K562 (cell line): ENCODE results near the gene MCM5. TPM values are rescaled to one million over a fixed set of nuclear protein-coding genes. Genes with fewer than 3 reads are reported as not detected.
"Not testable (repeated sequence)": the region's sequence is repeated elsewhere in the genome, so short reads cannot be mapped to it uniquely, and the experiment has no call there.

Experiments used
- ATAC-seq: fragments of 200-7000 bp; cut with Tn5 transposase; 3 replicates; pipeline ENCODE4 v1.9.1; 2020; ENCODE audit warnings: moderate library complexity
- BruUV-seq: library from RNA; stranded (reverse); fragments of 400-500 nt; replicated peaks from 2 replicates; lab custom pipeline; 2021; lab: Mats Ljungman, UMichigan
- CTCF ChIA-PET: fragments of 300-600 bp; formaldehyde crosslinking; extraction: SDS; loops from one replicate; lab custom pipeline; 2021; ENCODE audit warnings: low intra/inter-chr PET ratio; lab: Yijun Ruan, JAX
- POLR2A ChIA-PET: fragments of 300-600, 350-650 bp; sonication (Branson Sonifier 250); formaldehyde crosslinking; extraction: SDS; loops from one replicate; lab custom pipeline; 2021; ENCODE audit warnings: antibody characterized with exemption, inconsistent platforms; lab: Yijun Ruan, JAX
- DNase-seq, 4 experiments: peaks; one replicate each; pipeline versions ENCODE4 v3.0.0 to v3.0.0-alpha.2; 2011 to 2018; ENCODE audit warnings: low spot score in 3 of 4, mixed read lengths in 3 of 4; ENCODE audit errors: extremely low read depth in 1 of 4
- FAIRE-seq: peaks from 2 replicates; lab custom pipeline; 2011; peaks lifted over from hg19 to GRCh38; lab: Jason Lieb, UNC
- H2AFZ ChIP-seq: 2 replicates; pipeline ENCODE4 v1.6.0; 2011; ENCODE audit warnings: low read depth, low read length, control low read depth, inconsistent platforms
- H3K27ac ChIP-seq: fragments of 200-600 bp; 3 replicates; pipeline ENCODE4 v1.8.0; 2011; ENCODE audit warnings: low read depth, mild to moderate bottlenecking, control low read depth, inconsistent platforms, low read length, moderate library complexity, mixed read lengths; ENCODE audit errors: extremely low read depth
- H3K27me3 ChIP-seq, 2 experiments: fragments of 300-600 bp in 1 of 2; 2 replicates in 1 of 2; 3 replicates in 1 of 2; pipeline versions ENCODE4 v1.6.0 to v1.8.0; 2011; ENCODE audit warnings: inconsistent platforms in 2 of 2, low read length in 2 of 2, mild to moderate bottlenecking in 1 of 2, mixed read lengths in 1 of 2, moderate library complexity in 1 of 2; ENCODE audit not compliant: control insufficient read depth in 2 of 2, insufficient read depth in 2 of 2
- H3K36me3 ChIP-seq: fragments of 300-600 bp; 3 replicates; pipeline ENCODE4 v1.8.0; 2011; ENCODE audit warnings: mild to moderate bottlenecking, low read length, inconsistent platforms; ENCODE audit not compliant: control insufficient read depth, insufficient read depth
- H3K4me1 ChIP-seq, 2 experiments: fragments of 200-600 bp in 1 of 2; replicated peaks in 1 of 2; 2 replicates in 1 of 2; 3 replicates in 1 of 2; pipeline versions ENCODE4 v1.5.1 to v1.8.0; 2011; ENCODE audit warnings: inconsistent platforms in 2 of 2, low read length in 2 of 2, mild to moderate bottlenecking in 1 of 2, mixed read lengths in 1 of 2, moderate library complexity in 1 of 2; ENCODE audit not compliant: control insufficient read depth in 2 of 2, insufficient read depth in 2 of 2
- H3K4me2 ChIP-seq: 2 replicates; pipeline ENCODE4 v1.6.1; 2011; ENCODE audit warnings: low read length, control low read depth, inconsistent platforms, mixed read lengths; ENCODE audit not compliant: insufficient read depth
- H3K4me3 ChIP-seq: fragments of 200-600 bp; sonication (generic), shearing (Covaris generic); 2 replicates; pipeline ENCODE4 v1.5.1; 2016; ENCODE audit warnings: control low read depth, inconsistent platforms
- H3K79me2 ChIP-seq: fragments of 200-600 bp; 3 replicates; pipeline ENCODE4 v1.8.0; 2011; ENCODE audit warnings: low read length, inconsistent platforms; ENCODE audit not compliant: control insufficient read depth, insufficient read depth
- H3K9ac ChIP-seq, 2 experiments: 2 replicates each; pipeline versions ENCODE4 v1.6.0 to v1.6.1; 2011; ENCODE audit warnings: low read depth in 2 of 2, low read length in 2 of 2, control low read depth in 1 of 2, inconsistent platforms in 1 of 2, mild to moderate bottlenecking in 1 of 2, mixed read lengths in 1 of 2; ENCODE audit not compliant: insufficient read depth in 1 of 2
- H3K9me1 ChIP-seq: one replicate; pipeline ENCODE4 v1.6.0; 2011; ENCODE audit warnings: inconsistent platforms, mild to moderate bottlenecking, low read length, moderate library complexity; ENCODE audit not compliant: control insufficient read depth, insufficient read depth
- H3K9me3 ChIP-seq: replicated peaks from 2 replicates; pipeline ENCODE4 v1.5.1; 2011; ENCODE audit warnings: low read depth, low read length, inconsistent platforms; ENCODE audit not compliant: control insufficient read depth, insufficient read depth
- H4K20me1 ChIP-seq: replicated peaks from 2 replicates; pipeline ENCODE4 v1.6.1; 2011; ENCODE audit warnings: low read length, inconsistent platforms, mixed read lengths; ENCODE audit not compliant: control insufficient read depth, insufficient read depth
- ATF3 ChIP-seq, 2 experiments: fragments of 450-650 bp in 1 of 2; sonication (generic) in 1 of 2; formaldehyde crosslinking in 1 of 2; IDR thresholded peaks in 1 of 2; conservative IDR thresholded peaks in 1 of 2; 2 replicates each; pipeline versions ENCODE4 v1.6.1 to v1.8.1; 2016 to 2023; ENCODE audit warnings: mild to moderate bottlenecking in 2 of 2, moderate library complexity in 2 of 2, inconsistent platforms in 1 of 2, missing genetic modification reagents in 1 of 2
- CREB3 ChIP-seq: fragments of 450-650 bp; conservative IDR thresholded peaks from 2 replicates; pipeline ENCODE4 v1.6.1; 2016; ENCODE audit warnings: missing genetic modification characterization, low read depth, mild to moderate bottlenecking, missing compliant biosample characterization, moderate library complexity
- ELK3 ChIP-seq: fragments of 450-650 bp; formaldehyde crosslinking; IDR thresholded peaks from 2 replicates; pipeline ENCODE4 v1.4.0; 2020; ENCODE audit warnings: mild to moderate bottlenecking
- ESRRA ChIP-seq: fragments of 450-650 bp; IDR thresholded peaks from 2 replicates; pipeline ENCODE4 v1.6.1; 2014; ENCODE audit warnings: low read depth, mild to moderate bottlenecking, moderate library complexity, borderline replicate concordance
- L3MBTL2 ChIP-seq: fragments of 450-650 bp; IDR thresholded peaks from 2 replicates; pipeline ENCODE4 v1.6.1; 2016; ENCODE audit warnings: mild to moderate bottlenecking, moderate library complexity
- SMAD4 ChIP-seq: fragments of 250-450 bp; sonication (Bioruptor Pico); conservative IDR thresholded peaks from 2 replicates; pipeline ENCODE4 v1.8.0; 2021; ENCODE audit warnings: inconsistent platforms, mild to moderate bottlenecking, moderate library complexity
- ZNF175 ChIP-seq: fragments of 200-800 bp; sonication (Bioruptor generic); IDR thresholded peaks from 2 replicates; pipeline ENCODE4 v1.6.1; 2016; ENCODE audit warnings: low read depth, mild to moderate bottlenecking, missing genetic modification characterization, missing compliant biosample characterization
- ZNF79 ChIP-seq: fragments of 250-450 bp; sonication (Bioruptor Pico); IDR thresholded peaks from 2 replicates; pipeline ENCODE4 v1.4.0; 2020; ENCODE audit warnings: low read depth, mild to moderate bottlenecking, moderate library complexity
- WGBS: fragments of 100-300 bp; shearing (Covaris generic); methylation state at CpG from one replicate; pipeline ENCODE4 v1.1.6; 2016; ENCODE audit warnings: low coverage, mixed read lengths; ENCODE audit not compliant: insufficient coverage; ENCODE audit errors: missing lambda C conversion rate; 5-methylcytosine and 5-hydroxymethylcytosine counted together
- in situ Hi-C: fragments of 300-500 bp; cut with MboI; formaldehyde crosslinking; loops from 4 replicates; pipeline ENCODE4 v1.15.0; 2018; ENCODE audit warnings: inconsistent platforms, mixed read lengths
- intact Hi-C: fragments of 100-400 bp; cut with micrococcal nuclease; formaldehyde crosslinking; loops from 2 replicates; pipeline ENCODE4 v1.14.2; 2022
- polyA plus RNA-seq, 8 experiments: library from polyadenylated mRNA; depleted of rRNA in 4 of 8; stranded (reverse) in 5 of 8; unstranded in 3 of 8; fragments of >200 nt; fragmentation: Nextera tagmentation in 2 of 8; fragmentation: Illumina TruSeq in 1 of 8; extraction: Ambion mirVana in 2 of 8; extraction: Trizol in 1 of 8; gene quantifications; 2 replicates each; pipeline versions ENCODE4 v1.2.1 to v1.2.3, GENCODE V29; 2011 to 2014; ENCODE audit warnings: inconsistent platforms in 1 of 8, missing spikeins in 1 of 8
- total RNA-seq, 7 experiments: library from RNA; depleted of rRNA in 6 of 7; stranded (reverse); fragments of >200 nt in 6 of 7; fragmentation: Illumina TruSeq in 2 of 7; extraction: Trizol in 2 of 7; gene quantifications; 2 replicates each; pipeline versions ENCODE4 v1.2.1 to v1.2.3, GENCODE V29; 2011 to 2021; ENCODE audit warnings: low replicate concordance in 1 of 7

Gene MCM5
- total and polyA plus RNA-seq, 9 of the 15 experiments (the other 6 are each of a cell fraction or from before 2014, with no cell fraction given), result 5.6 to 180 (median 66.1) TPM

- TF ChIP-seq ATF3 (IDR thresholded peaks at IDR 0.05), result peak; percentile 70
- not testable (repeated sequence) for TF ChIP-seq ATF3 (CRISPR knock-in tag; conservative IDR thresholded peaks at IDR 0.05)
Measured at GRCh38 chr22:35364230-35364629, 35.7 kb upstream of the MCM5 start (continued).

GRCh38 chr22:35367331-35367886 lies 32.5 kb upstream of the MCM5 start:
- no peaks in the 10 kb centered on the region for H3K36me3 ChIP-seq
- FAIRE-seq (no peak), ATAC-seq (no peak), DNase-seq (no peak)
- no peaks in the 10 kb centered on the region for H3K9me3 ChIP-seq
- in situ Hi-C loops, result no loop called here
- BruUV-seq, result no TSS peak
- ChIA-PET POLR2A (interaction anchor here (0.7 kb wide), 1 partner anchor 35 kb away, joined by 3 read pairs; no protein-coding TSS in a partner anchor), CTCF (no interaction called here)
- intact Hi-C loops, result no loop called here
- no peak overlapping the region for H3K4me2 ChIP-seq
- peaks cover 0 to 14% of the 10 kb centered on the region in 2 experiments; a peak in 4 of 5 replicates for H3K4me1 ChIP-seq
- H3K9me1 ChIP-seq, result no peaks in the 10 kb centered on the region
- H3K4me3 ChIP-seq, result no peak overlapping the region
- no peaks in the 10 kb centered on the region for H4K20me1 ChIP-seq
- 63% methylated on average over 9 of the region's 9 CpGs for WGBS
- no peak overlapping the region for H3K9ac ChIP-seq
- TF ChIP-seq SMAD4 (CRISPR knock-in tag) (no peak), ZNF79 (CRISPR knock-in tag) (no peak), ZNF175 (CRISPR knock-in tag) (no peak), ESRRA (no peak), L3MBTL2 (no peak), CREB3 (no peak), ELK3 (CRISPR knock-in tag) (no peak)
- H3K27ac ChIP-seq, result no peak overlapping the region
- H3K27me3 ChIP-seq, result no peaks in the 10 kb centered on the region
- H2AFZ ChIP-seq, result no peak overlapping the region
- no peaks in the 10 kb centered on the region for H3K79me2 ChIP-seq
